OCI-LY1 (cell line): ENCODE results near the gene TOX2.

ENCODE experiments used
- CTCF ChIP-seq: fragments of 200-600 bp; sonication (generic), shearing (Covaris generic); IDR thresholded peaks from 2 replicates; pipeline ENCODE4 v1.5.1; 2017; ENCODE audit warnings: mild to moderate bottlenecking, antibody characterized with exemption, low read length, moderate library complexity, mixed read lengths
- EZH2 ChIP-seq: fragments of 200-600 bp; sonication (generic), shearing (Covaris generic); IDR thresholded peaks from 2 replicates; pipeline ENCODE4 v1.8.0; 2017; ENCODE audit warnings: borderline replicate concordance, mixed run types, mild to moderate bottlenecking, antibody characterized with exemption, low read length, moderate library complexity, mixed read lengths

GRCh38 chr20:44038681-44039123 is 124.0 kb downstream of the TOX2 start:
- no peak for TF ChIP-seq CTCF
- no peak for TF ChIP-seq EZH2
